GM23338 (cell line): ENCODE data around the gene MS4A18. TPM values are rescaled to one million over a fixed set of nuclear protein-coding genes. Genes with fewer than 3 reads are reported as not detected.
"Not testable (repeated sequence)": the region's sequence is repeated elsewhere in the genome, so short reads cannot be mapped to it uniquely, and the experiment has no call there.

Experiments
- ATAC-seq: fragments of 200-7000 bp; cut with Tn5 transposase; 3 replicates; pipeline ENCODE4 v1.9.1; 2020
- DNase-seq: peaks from one replicate; pipeline ENCODE4 v3.0.0-alpha.2; 2015; ENCODE audit warnings: low spot score
- H2AFZ ChIP-seq: fragments of 200-600 bp; sonication (generic); 2 replicates; pipeline ENCODE4 v1.8.0; 2016; ENCODE audit warnings: antibody characterized with exemption, mild to moderate bottlenecking, moderate library complexity
- H3F3A ChIP-seq: fragments of 200-600 bp; sonication (generic); replicated peaks from 2 replicates; pipeline ENCODE4 v1.8.0; 2017; ENCODE audit warnings: antibody characterized with exemption, mixed run types, low read depth
- H3K27ac ChIP-seq: fragments of 200-600 bp; sonication (generic); 2 replicates; pipeline ENCODE4 v1.6.1; 2016; ENCODE audit warnings: low read depth
- H3K27me3 ChIP-seq: fragments of 200-600 bp; sonication (generic); 2 replicates; pipeline ENCODE4 v1.8.0; 2016; ENCODE audit warnings: mild to moderate bottlenecking, mixed run types, moderate library complexity; ENCODE audit not compliant: insufficient read depth
- H3K36me3 ChIP-seq: fragments of 200-600 bp; sonication (generic); 2 replicates; pipeline ENCODE4 v1.8.0; 2016; ENCODE audit warnings: mild to moderate bottlenecking; ENCODE audit not compliant: insufficient read depth
- H3K4me1 ChIP-seq: fragments of 200-600 bp; sonication (generic); 2 replicates; pipeline ENCODE4 v1.8.0; 2016; ENCODE audit warnings: mild to moderate bottlenecking, moderate library complexity; ENCODE audit not compliant: insufficient read depth
- H3K4me2 ChIP-seq: fragments of 200-600 bp; sonication (generic); 2 replicates; pipeline ENCODE4 v1.7.1; 2017; ENCODE audit warnings: mixed run types
- H3K4me3 ChIP-seq: fragments of 200-600 bp; sonication (generic); 2 replicates; pipeline ENCODE4 v1.6.1; 2016; ENCODE audit warnings: mixed run types
- H3K79me2 ChIP-seq: fragments of 200-600 bp; sonication (generic); replicated peaks from 2 replicates; pipeline ENCODE4 v1.8.0; 2017; ENCODE audit warnings: mild to moderate bottlenecking; ENCODE audit not compliant: insufficient read depth
- H3K9me2 ChIP-seq: fragments of 200-600 bp; sonication (generic); 2 replicates; pipeline ENCODE4 v1.8.0; 2017; ENCODE audit not compliant: insufficient read depth
- H4K20me1 ChIP-seq: fragments of 200-600 bp; sonication (generic); replicated peaks from 2 replicates; pipeline ENCODE4 v1.8.0; 2017; ENCODE audit warnings: mild to moderate bottlenecking; ENCODE audit not compliant: insufficient read depth
- H3K27ac Mint-ChIP-seq: 2 replicates; pipeline ENCODE4 v1.8.0; 2020; ENCODE audit warnings: inconsistent platforms, mild to moderate bottlenecking, moderate library complexity, mixed read lengths
- H3K27me3 Mint-ChIP-seq: 3 replicates; pipeline ENCODE4 v1.8.0; 2022; ENCODE audit warnings: low read depth, mild to moderate bottlenecking, moderate library complexity, mixed read lengths, inconsistent platforms; ENCODE audit not compliant: insufficient read depth, poor library complexity
- H3K36me3 Mint-ChIP-seq: 3 replicates; pipeline ENCODE4 v1.8.0; 2021; ENCODE audit warnings: low read depth, mild to moderate bottlenecking, inconsistent platforms, moderate library complexity, mixed read lengths
- H3K4me1 Mint-ChIP-seq: 3 replicates; pipeline ENCODE4 v1.8.0; 2020; ENCODE audit warnings: mild to moderate bottlenecking, inconsistent platforms, mixed read lengths
- H3K4me3 Mint-ChIP-seq: 3 replicates; pipeline ENCODE4 v1.8.0; 2021; ENCODE audit warnings: moderate library complexity, mild to moderate bottlenecking, inconsistent platforms, mixed read lengths
- H3K9me3 Mint-ChIP-seq: 3 replicates; pipeline ENCODE4 v1.8.0; 2020; ENCODE audit warnings: moderate library complexity, mild to moderate bottlenecking, inconsistent platforms, mixed read lengths
- CREB1 ChIP-seq: fragments of 250-450 bp; sonication (Bioruptor Pico); IDR thresholded peaks from 2 replicates; pipeline ENCODE4 v1.5.0; 2020; ENCODE audit warnings: low read depth, mild to moderate bottlenecking, moderate library complexity
- POLR2AphosphoS5 ChIP-seq: IDR thresholded peaks from 2 replicates; pipeline ENCODE4 v1.6.1; 2016; ENCODE audit warnings: antibody characterized with exemption, low read depth
- ZNF462 ChIP-seq: fragments of 250-450 bp; sonication (Bioruptor Pico); IDR thresholded peaks from 2 replicates; pipeline ENCODE4 v1.5.0; 2020; ENCODE audit warnings: mild to moderate bottlenecking, moderate library complexity
- polyA plus RNA-seq: library from polyadenylated mRNA; unstranded; fragments of >200 nt; fragmentation: Nextera tagmentation; extraction: Ambion mirVana; gene quantifications from 2 replicates; pipeline ENCODE4 v1.2.1, GENCODE V29; 2016
- total RNA-seq: library from RNA; depleted of rRNA; stranded (reverse); fragments of >200 nt; shearing (Covaris generic); gene quantifications from 2 replicates; pipeline ENCODE4 v1.2.3, GENCODE V29; 2014

The MS4A18 gene
- total and polyA plus RNA-seq, 2 experiments from 2014 or later: not detected

GRCh38 chr11:60684541-60684848, 40.0 kb upstream of the MS4A18 start:
- not testable (repeated sequence) for H3K79me2 ChIP-seq, H3K36me3 Mint-ChIP-seq, H3K36me3 ChIP-seq, H3K27me3 Mint-ChIP-seq, H3K27me3 ChIP-seq, H2AFZ ChIP-seq, H3K27ac ChIP-seq, DNase-seq, H3K27ac Mint-ChIP-seq, H3K4me1 Mint-ChIP-seq, H3K4me3 ChIP-seq, H3K4me1 ChIP-seq, H3K4me3 Mint-ChIP-seq, H3K4me2 ChIP-seq, H3F3A ChIP-seq, H4K20me1 ChIP-seq, H3K9me2 ChIP-seq, ATAC-seq
- H3K9me3 Mint-ChIP-seq: peaks cover 19% of the 10 kb centered on the region

DNA sequence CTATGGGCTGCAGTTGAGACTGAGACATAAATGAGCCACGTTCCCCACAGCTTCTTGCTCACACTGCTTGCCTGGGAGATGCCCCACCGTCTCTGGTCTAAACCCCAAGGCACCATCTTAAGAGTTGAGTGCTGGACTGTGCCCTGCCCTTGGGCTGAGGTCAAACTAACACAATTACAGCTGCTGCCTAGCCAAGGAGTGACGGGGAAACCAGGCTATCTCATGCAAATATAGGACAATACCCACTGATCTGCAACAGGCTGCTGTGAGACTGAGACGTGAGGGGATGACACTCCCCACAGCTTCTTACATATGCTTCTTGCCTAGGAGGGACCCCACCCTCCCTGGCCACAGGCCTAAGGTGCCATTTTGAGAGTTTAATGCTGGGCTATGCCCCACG, 32.9 kb upstream of the MS4A18 start:
- H3K27me3 ChIP-seq: no peaks in the 10 kb centered on the region
- Mint-ChIP-seq H3K27me3 (peaks cover 10% of the 10 kb centered on the region), H3K36me3 (no peaks in the 10 kb centered on the region), H3K27ac (no peak overlapping the region), H3K4me3 (no peak overlapping the region), H3K4me1 (no peaks in the 10 kb centered on the region), H3K9me3 (no peaks in the 10 kb centered on the region)
- no peaks in the 10 kb centered on the region for H4K20me1 ChIP-seq
- no peaks in the 10 kb centered on the region for H3F3A ChIP-seq
- H3K4me2 ChIP-seq: no peak overlapping the region
- no peaks in the 10 kb centered on the region for H3K36me3 ChIP-seq
- TF ChIP-seq CREB1 (CRISPR knock-in tag): no peak
- TF ChIP-seq POLR2AphosphoS5: no peak
- TF ChIP-seq ZNF462 (CRISPR knock-in tag): no peak
- no peak overlapping the region for H2AFZ ChIP-seq
- ATAC-seq (no peak), DNase-seq (no peak)
- H3K9me2 ChIP-seq: no peaks in the 10 kb centered on the region; the same call in 1 of the 2 replicates
- H3K27ac ChIP-seq: no peak overlapping the region
- no peaks in the 10 kb centered on the region for H3K79me2 ChIP-seq
- no peaks in the 10 kb centered on the region for H3K4me1 ChIP-seq
- H3K4me3 ChIP-seq: no peak overlapping the region
